Keratinocyte (primary cell): ENCODE measurements around the gene STYXL1. TPM values are rescaled to one million over a fixed set of nuclear protein-coding genes. Genes with fewer than 3 reads are reported as not detected.

ENCODE experiments used
- DNase-seq: peaks from one replicate; pipeline ENCODE4 v3.0.0-alpha.2; 2011; ENCODE audit warnings: low read depth, missing footprints, low spot score
- FAIRE-seq: peaks from 2 replicates; lab custom pipeline; 2011; peaks lifted over from hg19 to GRCh38; lab: Jason Lieb, UNC
- H2AFZ ChIP-seq: 2 replicates; pipeline ENCODE4 v1.6.0; 2012; ENCODE audit warnings: low read length, control low read depth, inconsistent platforms; ENCODE audit not compliant: control insufficient read depth
- H3K27ac ChIP-seq: 2 replicates; pipeline ENCODE4 v1.5.1; 2011; ENCODE audit warnings: low read length; ENCODE audit not compliant: control insufficient read depth, insufficient read depth
- H3K27me3 ChIP-seq: 3 replicates; pipeline ENCODE4 v1.6.0; 2011; ENCODE audit warnings: low read length; ENCODE audit not compliant: control insufficient read depth, insufficient read depth; ENCODE audit errors: extremely low read depth
- H3K36me3 ChIP-seq, 2 experiments: 2 replicates in 1 of 2; 3 replicates in 1 of 2; pipeline ENCODE4 v1.5.1; 2011; ENCODE audit warnings: low read length in 2 of 2, mild to moderate bottlenecking in 1 of 2; ENCODE audit not compliant: control insufficient read depth in 2 of 2, insufficient read depth in 2 of 2; ENCODE audit errors: extremely low read depth in 1 of 2
- H3K4me1 ChIP-seq: 3 replicates; pipeline ENCODE4 v1.5.1; 2011; ENCODE audit warnings: low read length; ENCODE audit not compliant: control insufficient read depth, insufficient read depth; ENCODE audit errors: extremely low read depth
- H3K4me2 ChIP-seq: 3 replicates; pipeline ENCODE4 v1.6.0; 2011; ENCODE audit warnings: low read depth, low read length; ENCODE audit not compliant: control insufficient read depth, insufficient read depth; ENCODE audit errors: extremely low read depth
- H3K4me3 ChIP-seq, 3 experiments: fragments of 200-600 bp in 1 of 3; sonication (generic) in 1 of 3; 2 replicates in 2 of 3; 3 replicates in 1 of 3; pipeline ENCODE4 v1.5.1; 2011 to 2016; ENCODE audit warnings: low read length in 3 of 3, mild to moderate bottlenecking in 3 of 3, control low read depth in 2 of 3, inconsistent platforms in 1 of 3, low read depth in 1 of 3, mixed read lengths in 1 of 3, mixed run types in 1 of 3, moderate library complexity in 1 of 3; ENCODE audit not compliant: control insufficient read depth in 2 of 3, insufficient read depth in 2 of 3; ENCODE audit errors: extremely low read depth in 1 of 3
- H3K79me2 ChIP-seq: 2 replicates; pipeline ENCODE4 v1.6.0; 2012; ENCODE audit warnings: low read length; ENCODE audit not compliant: control insufficient read depth, insufficient read depth
- H3K9ac ChIP-seq: 3 replicates; pipeline ENCODE4 v1.6.0; 2011; ENCODE audit warnings: low read length; ENCODE audit not compliant: control insufficient read depth, insufficient read depth; ENCODE audit errors: extremely low read depth
- H3K9me1 ChIP-seq: 3 replicates; pipeline ENCODE4 v1.6.0; 2011; ENCODE audit warnings: low read length; ENCODE audit not compliant: control insufficient read depth, insufficient read depth; ENCODE audit errors: extremely low read depth
- H3K9me3 ChIP-seq: 2 replicates; pipeline ENCODE4 v1.5.1; 2012; ENCODE audit warnings: low read depth, low read length; ENCODE audit not compliant: control insufficient read depth
- H4K20me1 ChIP-seq: 3 replicates; pipeline ENCODE4 v1.6.0; 2011; ENCODE audit warnings: low read length; ENCODE audit not compliant: control insufficient read depth, insufficient read depth; ENCODE audit errors: extremely low read depth
- CTCF ChIP-seq, 3 experiments: IDR thresholded peaks in 1 of 3; conservative IDR thresholded peaks in 1 of 3; optimal IDR thresholded peaks in 1 of 3; 2 replicates in 2 of 3; 3 replicates in 1 of 3; pipeline versions ENCODE3 to v1.5.1; 2011; ENCODE audit warnings: low read length in 3 of 3, mild to moderate bottlenecking in 3 of 3, moderate library complexity in 2 of 3, control low read depth in 1 of 3, inconsistent platforms in 1 of 3; ENCODE audit not compliant: insufficient read depth in 2 of 3; ENCODE audit errors: extremely low read depth in 1 of 3
- EZH2 ChIP-seq: IDR thresholded peaks from one replicate; pipeline ENCODE4 v1.6.1; 2012; ENCODE audit warnings: inconsistent platforms, mild to moderate bottlenecking, low read length, moderate library complexity
- dilution Hi-C: fragments of 300-500 bp; cut with MboI; formaldehyde crosslinking; loops from one replicate; pipeline ENCODE4 v1.7.0; 2020; ENCODE audit warnings: low sequenced_read_pairs; ENCODE audit not compliant: extremely low pct_ligation_motif_present
- polyA plus RNA-seq, 5 experiments: library from polyadenylated mRNA; depleted of rRNA in 3 of 5; stranded (reverse) in 3 of 5; stranded (forward) in 1 of 5; unstranded in 1 of 5; fragments of >200 nt; gene quantifications; 1 replicate in 1 of 5; 2 replicates in 3 of 5; 3 replicates in 1 of 5; pipeline versions ENCODE4 v1.2.1 to v1.2.3, GENCODE V29; 2011 to 2012; ENCODE audit warnings: missing spikeins in 2 of 5, low read depth in 1 of 5, low replicate concordance in 1 of 5
- small RNA-seq, 3 experiments: library from RNA; depleted of rRNA; stranded (forward); fragments of <200 nt; gene quantifications; one replicate each; pipeline ENCODE3, GENCODE V24; 2012; ENCODE audit warnings: low read depth in 3 of 3, low replicate concordance in 1 of 3; ENCODE audit not compliant: insufficient read length in 3 of 3

Gene STYXL1
- polyA plus RNA-seq, 1 donor (not counting 4 experiments of a cell fraction or from before 2014, with no cell fraction given), result 76.2 TPM

- peaks cover 8% of the 10 kb centered on the region for H3K4me1 ChIP-seq
These were observed 97.6 kb downstream of the STYXL1 start for GRCh38 chr7:75950111-75950681.

GRCh38 chr7:75948179-75948578 is 99.6 kb downstream of the STYXL1 start:
- no peak for FAIRE-seq
- H3K4me1 ChIP-seq, result peaks cover 24% of the 10 kb centered on the region
- H3K27ac ChIP-seq, result no peak overlapping the region

More at GRCh38 chr7:75950111-75950681, 97.6 kb downstream of the STYXL1 start:
- Histone ChIP-seq H3K9ac (no peak overlapping the region), H3K27ac (no peak overlapping the region), H4K20me1 (no peaks in the 10 kb centered on the region), H3K9me1 (peaks cover 2% of the 10 kb centered on the region), H3K4me2 (no peak overlapping the region), H3K36me3 (peaks cover 0 to 6% of the 10 kb centered on the region in 2 experiments), H2AFZ (no peak overlapping the region), H3K27me3 (no peaks in the 10 kb centered on the region), H3K9me3 (no peaks in the 10 kb centered on the region), H3K4me3 (no peak overlapping the region), H3K79me2 (peaks cover 7% of the 10 kb centered on the region)
- FAIRE-seq (no peak), DNase-seq (no peak)
- dilution Hi-C loops, result no loop called here
- TF ChIP-seq EZH2, result no peak
- TF ChIP-seq CTCF (optimal IDR thresholded peaks at IDR 0.05 in 1 of 3, IDR thresholded peaks at IDR 0.05 in 1 of 3, conservative IDR thresholded peaks at IDR 0.05 in 1 of 3; ENCODE audit: extremely low read depth in 1 of 3, insufficient read depth in 2 of 3, low read length in 3 of 3), result no peak

More at GRCh38 chr7:75948179-75948578, 99.6 kb downstream of the STYXL1 start:
- Histone ChIP-seq H3K79me2 (peaks cover 7% of the 10 kb centered on the region), H3K9me1 (peaks cover 2% of the 10 kb centered on the region), H3K4me3 (no peak overlapping the region), H2AFZ (no peak overlapping the region), H3K27me3 (no peaks in the 10 kb centered on the region), H3K9ac (no peak overlapping the region), H3K36me3 (no peaks in the 10 kb centered on the region), H3K9me3 (no peaks in the 10 kb centered on the region), H3K4me2 (no peak overlapping the region), H4K20me1 (no peaks in the 10 kb centered on the region)
- DNase-seq, result no peak
- dilution Hi-C loops, result no loop called here
- no peak for TF ChIP-seq EZH2
- TF ChIP-seq CTCF (optimal IDR thresholded peaks at IDR 0.05 in 1 of 3, IDR thresholded peaks at IDR 0.05 in 1 of 3, conservative IDR thresholded peaks at IDR 0.05 in 1 of 3; ENCODE audit: extremely low read depth in 1 of 3, insufficient read depth in 2 of 3, low read length in 3 of 3), result no peak

Small RNA genes within 50 kb of the gene (small RNA-seq; reads per million reads assigned to genes)
- 0 reads per million in 3 experiments for gene RNU6-863P

Other genes starting within 250 kb of the STYXL1 start
- gene CCL24, start 234.2 kb downstream of the STYXL1 start, polyA plus RNA-seq, result not detected in 3 replicates
- 24.1 to 35.4 TPM (median 26.3 TPM) in 3 replicates for gene RHBDD2, start 169.0 kb downstream of the STYXL1 start, polyA plus RNA-seq
- gene POR, start 132.8 kb downstream of the STYXL1 start, polyA plus RNA-seq, result 25.9 to 35.0 TPM (median 28.6 TPM) in 3 replicates
- 41.0 to 72.4 TPM (median 47.0 TPM) in 3 replicates for gene TMEM120A, start 53.4 kb downstream of the STYXL1 start, polyA plus RNA-seq
- 83.8 to 166 TPM (median 156 TPM) in 3 replicates for gene MDH2, start 106 bp upstream of the STYXL1 start, polyA plus RNA-seq
- 0.30 to 0.52 TPM (median 0.46 TPM) in 3 replicates for gene SRRM3, start 153.9 kb upstream of the STYXL1 start, polyA plus RNA-seq